Keratinocyte (primary cell): ENCODE measurements around the gene USP33. TPM values are rescaled to one million over a fixed set of nuclear protein-coding genes. Genes with fewer than 3 reads are reported as not detected.

Source experiments
- DNase-seq: peaks from one replicate; pipeline ENCODE4 v3.0.0-alpha.2; 2011; ENCODE audit warnings: low read depth, missing footprints, low spot score
- FAIRE-seq: peaks from 2 replicates; lab custom pipeline; 2011; peaks lifted over from hg19 to GRCh38; lab: Jason Lieb, UNC
- H2AFZ ChIP-seq: 2 replicates; pipeline ENCODE4 v1.6.0; 2012; ENCODE audit warnings: low read length, control low read depth, inconsistent platforms; ENCODE audit not compliant: control insufficient read depth
- H3K27ac ChIP-seq: 2 replicates; pipeline ENCODE4 v1.5.1; 2011; ENCODE audit warnings: low read length; ENCODE audit not compliant: control insufficient read depth, insufficient read depth
- H3K27me3 ChIP-seq: 3 replicates; pipeline ENCODE4 v1.6.0; 2011; ENCODE audit warnings: low read length; ENCODE audit not compliant: control insufficient read depth, insufficient read depth; ENCODE audit errors: extremely low read depth
- H3K36me3 ChIP-seq, 2 experiments: 2 replicates in 1 of 2; 3 replicates in 1 of 2; pipeline ENCODE4 v1.5.1; 2011; ENCODE audit warnings: low read length in 2 of 2, mild to moderate bottlenecking in 1 of 2; ENCODE audit not compliant: control insufficient read depth in 2 of 2, insufficient read depth in 2 of 2; ENCODE audit errors: extremely low read depth in 1 of 2
- H3K4me1 ChIP-seq: 3 replicates; pipeline ENCODE4 v1.5.1; 2011; ENCODE audit warnings: low read length; ENCODE audit not compliant: control insufficient read depth, insufficient read depth; ENCODE audit errors: extremely low read depth
- H3K4me2 ChIP-seq: 3 replicates; pipeline ENCODE4 v1.6.0; 2011; ENCODE audit warnings: low read depth, low read length; ENCODE audit not compliant: control insufficient read depth, insufficient read depth; ENCODE audit errors: extremely low read depth
- H3K4me3 ChIP-seq, 3 experiments: fragments of 200-600 bp in 1 of 3; sonication (generic) in 1 of 3; 2 replicates in 2 of 3; 3 replicates in 1 of 3; pipeline ENCODE4 v1.5.1; 2011 to 2016; ENCODE audit warnings: low read length in 3 of 3, mild to moderate bottlenecking in 3 of 3, control low read depth in 2 of 3, inconsistent platforms in 1 of 3, low read depth in 1 of 3, mixed read lengths in 1 of 3, mixed run types in 1 of 3, moderate library complexity in 1 of 3; ENCODE audit not compliant: control insufficient read depth in 2 of 3, insufficient read depth in 2 of 3; ENCODE audit errors: extremely low read depth in 1 of 3
- H3K79me2 ChIP-seq: 2 replicates; pipeline ENCODE4 v1.6.0; 2012; ENCODE audit warnings: low read length; ENCODE audit not compliant: control insufficient read depth, insufficient read depth
- H3K9ac ChIP-seq: 3 replicates; pipeline ENCODE4 v1.6.0; 2011; ENCODE audit warnings: low read length; ENCODE audit not compliant: control insufficient read depth, insufficient read depth; ENCODE audit errors: extremely low read depth
- H3K9me1 ChIP-seq: 3 replicates; pipeline ENCODE4 v1.6.0; 2011; ENCODE audit warnings: low read length; ENCODE audit not compliant: control insufficient read depth, insufficient read depth; ENCODE audit errors: extremely low read depth
- H3K9me3 ChIP-seq: 2 replicates; pipeline ENCODE4 v1.5.1; 2012; ENCODE audit warnings: low read depth, low read length; ENCODE audit not compliant: control insufficient read depth
- H4K20me1 ChIP-seq: 3 replicates; pipeline ENCODE4 v1.6.0; 2011; ENCODE audit warnings: low read length; ENCODE audit not compliant: control insufficient read depth, insufficient read depth; ENCODE audit errors: extremely low read depth
- EZH2 ChIP-seq: IDR thresholded peaks from one replicate; pipeline ENCODE4 v1.6.1; 2012; ENCODE audit warnings: inconsistent platforms, mild to moderate bottlenecking, low read length, moderate library complexity
- dilution Hi-C: fragments of 300-500 bp; cut with MboI; formaldehyde crosslinking; loops from one replicate; pipeline ENCODE4 v1.7.0; 2020; ENCODE audit warnings: low sequenced_read_pairs; ENCODE audit not compliant: extremely low pct_ligation_motif_present
- polyA plus RNA-seq, 5 experiments: library from polyadenylated mRNA; depleted of rRNA in 3 of 5; stranded (reverse) in 3 of 5; stranded (forward) in 1 of 5; unstranded in 1 of 5; fragments of >200 nt; gene quantifications; 1 replicate in 1 of 5; 2 replicates in 3 of 5; 3 replicates in 1 of 5; pipeline versions ENCODE4 v1.2.1 to v1.2.3, GENCODE V29; 2011 to 2012; ENCODE audit warnings: missing spikeins in 2 of 5, low read depth in 1 of 5, low replicate concordance in 1 of 5
- TF ChIP-seq, protein P1 (sequence below), 3 experiments: IDR thresholded peaks in 1 of 3; conservative IDR thresholded peaks in 1 of 3; optimal IDR thresholded peaks in 1 of 3; 2 replicates in 2 of 3; 3 replicates in 1 of 3; pipeline versions ENCODE3 to v1.5.1; 2011; ENCODE audit warnings: low read length in 3 of 3, mild to moderate bottlenecking in 3 of 3, moderate library complexity in 2 of 3, control low read depth in 1 of 3, inconsistent platforms in 1 of 3; ENCODE audit not compliant: insufficient read depth in 2 of 3; ENCODE audit errors: extremely low read depth in 1 of 3

Gene USP33
- polyA plus RNA-seq, 1 donor (not counting 4 experiments of a cell fraction or from before 2014, with no cell fraction given) = 52.0 TPM

GRCh38 chr1:77668924-77669449, 90.7 kb downstream of the USP33 start:
- Histone ChIP-seq H3K9ac (no peak overlapping the region), H3K4me1 (no peaks in the 10 kb centered on the region), H3K27ac (no peak overlapping the region), H4K20me1 (peaks cover 3% of the 10 kb centered on the region), H3K36me3 (no peaks in the 10 kb centered on the region), H3K4me2 (no peak overlapping the region), H2AFZ (no peak overlapping the region), H3K4me3 (no peak overlapping the region), H3K9me1 (no peaks in the 10 kb centered on the region), H3K79me2 (peaks cover 100% of the 10 kb centered on the region), H3K27me3 (no peaks in the 10 kb centered on the region), H3K9me3 (no peaks in the 10 kb centered on the region)
- DNase-seq (no peak), FAIRE-seq (no peak)
- TF ChIP-seq, protein P1, sequence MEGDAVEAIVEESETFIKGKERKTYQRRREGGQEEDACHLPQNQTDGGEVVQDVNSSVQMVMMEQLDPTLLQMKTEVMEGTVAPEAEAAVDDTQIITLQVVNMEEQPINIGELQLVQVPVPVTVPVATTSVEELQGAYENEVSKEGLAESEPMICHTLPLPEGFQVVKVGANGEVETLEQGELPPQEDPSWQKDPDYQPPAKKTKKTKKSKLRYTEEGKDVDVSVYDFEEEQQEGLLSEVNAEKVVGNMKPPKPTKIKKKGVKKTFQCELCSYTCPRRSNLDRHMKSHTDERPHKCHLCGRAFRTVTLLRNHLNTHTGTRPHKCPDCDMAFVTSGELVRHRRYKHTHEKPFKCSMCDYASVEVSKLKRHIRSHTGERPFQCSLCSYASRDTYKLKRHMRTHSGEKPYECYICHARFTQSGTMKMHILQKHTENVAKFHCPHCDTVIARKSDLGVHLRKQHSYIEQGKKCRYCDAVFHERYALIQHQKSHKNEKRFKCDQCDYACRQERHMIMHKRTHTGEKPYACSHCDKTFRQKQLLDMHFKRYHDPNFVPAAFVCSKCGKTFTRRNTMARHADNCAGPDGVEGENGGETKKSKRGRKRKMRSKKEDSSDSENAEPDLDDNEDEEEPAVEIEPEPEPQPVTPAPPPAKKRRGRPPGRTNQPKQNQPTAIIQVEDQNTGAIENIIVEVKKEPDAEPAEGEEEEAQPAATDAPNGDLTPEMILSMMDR (optimal IDR thresholded peaks at IDR 0.05 in 1 of 3, IDR thresholded peaks at IDR 0.05 in 1 of 3, conservative IDR thresholded peaks at IDR 0.05 in 1 of 3; ENCODE audit: extremely low read depth in 1 of 3, insufficient read depth in 2 of 3, low read length in 3 of 3) = no peak
- TF ChIP-seq EZH2 = no peak
- dilution Hi-C loops = no loop called here

- H3K9me3 ChIP-seq = no peaks in the 10 kb centered on the region
- H3K4me2 ChIP-seq = no peak overlapping the region
- no peaks in the 10 kb centered on the region for H3K27me3 ChIP-seq
- DNase-seq (no peak), FAIRE-seq (peak; percentile 51)
- H3K27ac ChIP-seq = no peak overlapping the region
- no peaks in the 10 kb centered on the region for H3K4me1 ChIP-seq
- TF ChIP-seq, protein P1 (optimal IDR thresholded peaks at IDR 0.05 in 1 of 3, IDR thresholded peaks at IDR 0.05 in 1 of 3, conservative IDR thresholded peaks at IDR 0.05 in 1 of 3; ENCODE audit: extremely low read depth in 1 of 3, insufficient read depth in 2 of 3, low read length in 3 of 3) = no peak
- no peak for TF ChIP-seq EZH2
- no peak overlapping the region for H3K4me3 ChIP-seq
- no peaks in the 10 kb centered on the region for H3K9me1 ChIP-seq
- no peak overlapping the region for H2AFZ ChIP-seq
- H4K20me1 ChIP-seq = peaks cover 8% of the 10 kb centered on the region
- H3K36me3 ChIP-seq = no peaks in the 10 kb centered on the region
- H3K79me2 ChIP-seq = peaks cover 99% of the 10 kb centered on the region
- dilution Hi-C loops = no loop called here
- no peak overlapping the region for H3K9ac ChIP-seq
These were observed 94.6 kb downstream of the USP33 start for GRCh38 chr1:77664939-77665516.
